Measurements from ENCODE around the gene LRFN3.
"Not testable (repeated sequence)": the region's sequence is repeated elsewhere in the genome, so short reads cannot be mapped to it uniquely, and the experiment has no call there.

LRFN3 gene

GRCh38 chr19:35935911-35936737, at the start of gene LRFN3:
TSS of gene LRFN3 (plus strand) at chr19:35936374. CDS start at chr19:35939426, 3,052 bp downstream.
- DNase-seq, result peak; percentile 62 to 78

GRCh38 chr19:35887197-35887596, 49.0 kb upstream of the LRFN3 start:
- no peak for DNase-seq

GRCh38 chr19:35888398-35888797, 47.8 kb upstream of the LRFN3 start:
- DNase-seq, result no peak

GRCh38 chr19:35889370-35890112, 46.6 kb upstream of the LRFN3 start:
- DNase-seq, result no peak

- no peak for DNase-seq
Measured at GRCh38 chr19:35890113-35890650, 46.0 kb upstream of the LRFN3 start.

GRCh38 chr19:35891819-35892218, 44.4 kb upstream of the LRFN3 start:
- DNase-seq, result not testable (repeated sequence)

- DNase-seq, result no peak
Measured at GRCh38 chr19:35894342-35894741, 41.8 kb upstream of the LRFN3 start.

- no peak for DNase-seq
Measured at GRCh38 chr19:35895911-35896642, 40.1 kb upstream of the LRFN3 start.

GRCh38 chr19:35896643-35897040, 39.5 kb upstream of the LRFN3 start:
- DNase-seq, result no peak

GRCh38 chr19:35897706-35898451, 38.3 kb upstream of the LRFN3 start:
- no peak for DNase-seq

GRCh38 chr19:35898499-35898809, 37.7 kb upstream of the LRFN3 start:
- no peak for DNase-seq

GRCh38 chr19:35899547-35900214, 36.5 kb upstream of the LRFN3 start:
- DNase-seq, result peak; percentile 89

GRCh38 chr19:35901055-35901644, 35.0 kb upstream of the LRFN3 start:
- DNase-seq, result no peak

- peak in 1 of 2 donors; percentile 42 for DNase-seq
Measured at GRCh38 chr19:35901854-35902661, 34.1 kb upstream of the LRFN3 start, which contains the start of gene HCST. TSS of gene HCST (plus strand) at chr19:35902529. CDS start at chr19:35902594, 65 bp downstream.

GRCh38 chr19:35902870-35903475, 33.2 kb upstream of the LRFN3 start:
- no peak for DNase-seq

GRCh38 chr19:35903550-35904179, 32.5 kb upstream of the LRFN3 start:
- DNase-seq, result peak; percentile 82 to 89

- no peak for DNase-seq
Measured at GRCh38 chr19:35904311-35905068, 31.7 kb upstream of the LRFN3 start.

- DNase-seq, result no peak
Measured at GRCh38 chr19:35905178-35905727, 30.9 kb upstream of the LRFN3 start.

All from stimulated activated CD4-positive, alpha-beta T cell treated with anti-CD3 and anti-CD28 coated beads, Interleukin-2, amount 100 ng/mL, for 24 hours (primary cell).